NCI-H1417 treated with DMSO at 0.1 percent for 48 hours (cell line): ENCODE measurements around the gene BCO2.
"Not testable (repeated sequence)": the region's sequence is repeated elsewhere in the genome, so short reads cannot be mapped to it uniquely, and the experiment has no call there.

Source experiments
- DNase-seq: peaks from one replicate; lab custom pipeline; 2025; lab: John Stamatoyannopoulos, UW

Gene BCO2

GRCh38 chr11:112174789-112175598 lies at the start of gene BCO2:
BCO2 (plus strand) TSS chr11:112175512; CDS start chr11:112175602, 90 bp downstream.
- DNase-seq: peak; percentile 67

GRCh38 chr11:112127056-112127455 lies 48.3 kb upstream of the BCO2 start:
- no peak for DNase-seq

GRCh38 chr11:112128483-112129121 lies 46.7 kb upstream of the BCO2 start:
- no peak for DNase-seq

GRCh38 chr11:112129656-112130055 lies 45.7 kb upstream of the BCO2 start:
- DNase-seq: no peak

GRCh38 chr11:112132737-112133136 lies 42.6 kb upstream of the BCO2 start:
- DNase-seq: no peak

- no peak for DNase-seq
Measured at GRCh38 chr11:112134473-112134872, 40.8 kb upstream of the BCO2 start.

GRCh38 chr11:112143597-112143996 lies 31.7 kb upstream of the BCO2 start:
- DNase-seq: no peak

GRCh38 chr11:112150517-112150916 lies 24.8 kb upstream of the BCO2 start:
- no peak for DNase-seq

GRCh38 chr11:112156153-112156955 lies 19.0 kb upstream of the BCO2 start:
- DNase-seq: no peak

GRCh38 chr11:112156956-112157766 lies 18.2 kb upstream of the BCO2 start:
- no peak for DNase-seq

GRCh38 chr11:112159098-112160065 lies 15.9 kb upstream of the BCO2 start:
- no peak for DNase-seq

GRCh38 chr11:112160091-112160848 lies 15.0 kb upstream of the BCO2 start:
- no peak for DNase-seq

- DNase-seq: no peak
Measured at GRCh38 chr11:112161012-112161411, 14.3 kb upstream of the BCO2 start.

- not testable (repeated sequence) for DNase-seq
Measured at GRCh38 chr11:112162200-112162599, 13.1 kb upstream of the BCO2 start.

- DNase-seq: no peak
Measured at GRCh38 chr11:112162761-112163546, 12.4 kb upstream of the BCO2 start.

- DNase-seq: no peak
Measured at GRCh38 chr11:112163875-112164685, 11.2 kb upstream of the BCO2 start, which contains the start of gene IL18. IL18 (minus strand) TSS chr11:112164094; CDS start chr11:112155053, 9,041 bp downstream.

- no peak for DNase-seq
Measured at GRCh38 chr11:112165049-112165448, 10.3 kb upstream of the BCO2 start.

- DNase-seq: no peak
Measured at GRCh38 chr11:112166562-112166961, 8.8 kb upstream of the BCO2 start.
